ENCODE data around the gene THSD7A.

Gene THSD7A

GRCh38 chr7:11655642-11656041 lies 176.4 kb downstream of the THSD7A start:
- TF ChIP-seq, protein P1, sequence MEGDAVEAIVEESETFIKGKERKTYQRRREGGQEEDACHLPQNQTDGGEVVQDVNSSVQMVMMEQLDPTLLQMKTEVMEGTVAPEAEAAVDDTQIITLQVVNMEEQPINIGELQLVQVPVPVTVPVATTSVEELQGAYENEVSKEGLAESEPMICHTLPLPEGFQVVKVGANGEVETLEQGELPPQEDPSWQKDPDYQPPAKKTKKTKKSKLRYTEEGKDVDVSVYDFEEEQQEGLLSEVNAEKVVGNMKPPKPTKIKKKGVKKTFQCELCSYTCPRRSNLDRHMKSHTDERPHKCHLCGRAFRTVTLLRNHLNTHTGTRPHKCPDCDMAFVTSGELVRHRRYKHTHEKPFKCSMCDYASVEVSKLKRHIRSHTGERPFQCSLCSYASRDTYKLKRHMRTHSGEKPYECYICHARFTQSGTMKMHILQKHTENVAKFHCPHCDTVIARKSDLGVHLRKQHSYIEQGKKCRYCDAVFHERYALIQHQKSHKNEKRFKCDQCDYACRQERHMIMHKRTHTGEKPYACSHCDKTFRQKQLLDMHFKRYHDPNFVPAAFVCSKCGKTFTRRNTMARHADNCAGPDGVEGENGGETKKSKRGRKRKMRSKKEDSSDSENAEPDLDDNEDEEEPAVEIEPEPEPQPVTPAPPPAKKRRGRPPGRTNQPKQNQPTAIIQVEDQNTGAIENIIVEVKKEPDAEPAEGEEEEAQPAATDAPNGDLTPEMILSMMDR (conservative IDR thresholded peaks at IDR 0.05): no peak
- TF ChIP-seq ZFX (IDR thresholded peaks at IDR 0.05): no peak
- H3K27ac ChIP-seq: no peak overlapping the region

GRCh38 chr7:11655163-11655562 lies 176.8 kb downstream of the THSD7A start:
- no peak overlapping the region for H3K27ac ChIP-seq
- TF ChIP-seq ZFX (IDR thresholded peaks at IDR 0.05): no peak
- TF ChIP-seq, protein P1 (conservative IDR thresholded peaks at IDR 0.05): no peak

GRCh38 chr7:11650500-11650899 lies 181.5 kb downstream of the THSD7A start:
- no peak for TF ChIP-seq ZFX (IDR thresholded peaks at IDR 0.05)
- TF ChIP-seq, protein P1 (conservative IDR thresholded peaks at IDR 0.05): no peak
- no peak overlapping the region for H3K27ac ChIP-seq

GRCh38 chr7:11650030-11650429 lies 182.0 kb downstream of the THSD7A start:
- H3K27ac ChIP-seq: no peak overlapping the region
- TF ChIP-seq, protein P1 (conservative IDR thresholded peaks at IDR 0.05): no peak
- TF ChIP-seq ZFX (IDR thresholded peaks at IDR 0.05): no peak

DNA sequence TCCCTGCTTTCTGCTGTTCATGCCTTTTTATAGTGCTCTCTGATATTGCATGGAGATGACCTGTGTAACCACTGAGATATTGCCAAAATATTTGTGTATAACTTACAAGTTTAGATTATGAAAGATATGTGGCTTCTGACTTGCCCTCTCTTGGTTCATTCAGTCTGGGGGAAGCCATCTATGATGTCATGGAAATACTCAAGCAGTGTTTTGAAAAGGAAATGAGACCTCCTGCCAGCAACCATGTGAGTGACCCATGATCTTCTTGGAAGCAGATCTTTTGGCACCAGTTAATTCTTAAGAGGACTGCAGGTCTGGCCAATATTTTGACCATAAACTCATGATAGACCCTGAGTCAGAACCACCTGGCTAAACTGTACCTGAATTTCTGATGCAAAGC lies 183.0 kb downstream of the THSD7A start:
- no peak for TF ChIP-seq ZFX (IDR thresholded peaks at IDR 0.05)
- TF ChIP-seq, protein P1 (conservative IDR thresholded peaks at IDR 0.05): no peak
- no peak overlapping the region for H3K27ac ChIP-seq

DNA sequence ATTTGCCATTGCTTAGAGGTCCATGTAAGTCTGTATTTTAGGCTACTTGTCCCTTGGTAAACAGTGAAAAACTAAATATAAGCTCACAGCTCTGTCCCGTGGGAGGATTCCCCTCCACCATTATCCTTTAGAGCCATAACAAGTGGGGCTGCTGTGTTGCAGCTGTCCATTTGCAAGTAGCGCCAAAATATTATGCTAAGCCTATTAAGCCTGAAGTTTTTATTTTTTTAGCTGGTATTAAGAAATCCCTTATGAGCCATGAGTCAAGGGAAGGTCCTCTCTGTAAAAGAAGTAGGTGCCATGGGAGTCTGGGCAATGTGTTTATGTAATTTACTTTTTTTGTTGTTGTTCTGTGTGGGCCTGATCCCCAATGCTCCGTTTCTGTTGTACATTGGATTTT lies 183.9 kb downstream of the THSD7A start:
- H3K27ac ChIP-seq: no peak overlapping the region
- no peak for TF ChIP-seq ZFX (IDR thresholded peaks at IDR 0.05)
- TF ChIP-seq, protein P1 (conservative IDR thresholded peaks at IDR 0.05): no peak

DNA sequence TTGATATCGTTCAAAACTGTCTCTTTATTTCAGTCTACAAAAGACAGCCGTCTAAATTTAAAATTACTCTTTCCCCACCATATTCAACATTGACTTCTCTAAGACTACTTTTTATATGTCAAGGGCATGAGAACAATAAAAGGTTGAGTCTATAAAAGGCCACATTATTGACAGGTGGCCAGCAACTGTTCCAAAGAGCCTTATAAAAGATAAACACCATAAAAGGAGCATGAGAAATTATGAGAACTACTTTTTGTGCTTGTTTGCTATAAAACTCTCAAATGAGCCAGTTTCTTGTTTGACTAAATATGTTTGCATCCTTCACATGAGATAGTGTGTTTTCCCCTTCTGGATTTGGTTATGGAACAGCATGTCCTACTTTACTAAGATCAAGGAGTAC lies 189.2 kb downstream of the THSD7A start:
- H3K27ac ChIP-seq: no peak overlapping the region
- TF ChIP-seq, protein P1 (conservative IDR thresholded peaks at IDR 0.05): no peak
- TF ChIP-seq ZFX (IDR thresholded peaks at IDR 0.05): no peak

Measured in C4-2B (cell line).